ENCODE results near the gene KIF17. TPM values are rescaled to one million over a fixed set of nuclear protein-coding genes. Genes with fewer than 3 reads are reported as not detected.

The KIF17 gene
- total RNA-seq, 1 donor from 2014 or later, result 2.2 TPM

GRCh38 chr1:20691872-20692271 is 25.9 kb downstream of the KIF17 start:
- Histone ChIP-seq H2AFZ (ENCODE audit: low read depth, low read length) (no peak overlapping the region), H3K4me3 (ENCODE audit: insufficient read depth, low read depth, low read length) (no peak overlapping the region), H3K36me3 (ENCODE audit: insufficient read depth, low read length) (no peaks in the 10 kb centered on the region), H3K27ac (ENCODE audit: low read depth, low read length) (no peak overlapping the region), H3K9ac (ENCODE audit: low read length) (no peak overlapping the region), H3K9me3 (ENCODE audit: insufficient read depth, low read depth, low read length) (no peaks in the 10 kb centered on the region), H4K20me1 (ENCODE audit: insufficient read depth, low read length) (no peaks in the 10 kb centered on the region), H3K4me2 (ENCODE audit: low read length) (no peak overlapping the region), H3K79me2 (ENCODE audit: insufficient read depth, low read length) (no peaks in the 10 kb centered on the region), H3K27me3 (ENCODE audit: insufficient read depth, low read length) (no peaks in the 10 kb centered on the region), H3K4me1 (ENCODE audit: insufficient read depth, low read length) (peaks cover 4% of the 10 kb centered on the region)
- Mint-ChIP-seq H3K27ac (ENCODE audit: unreplicated experiment) (no peak overlapping the region), H3K4me3 (ENCODE audit: unreplicated experiment) (no peak overlapping the region), H3K9me3 (ENCODE audit: unreplicated experiment) (no peaks in the 10 kb centered on the region), H3K4me1 (ENCODE audit: low read depth, unreplicated experiment) (no peaks in the 10 kb centered on the region), H3K36me3 (ENCODE audit: low read depth, unreplicated experiment) (no peaks in the 10 kb centered on the region), H3K27me3 (ENCODE audit: low read depth, unreplicated experiment) (peaks cover 5% of the 10 kb centered on the region)
- DNase-seq (ENCODE audit: low read depth) (no peak), FAIRE-seq (no peak)
- TF ChIP-seq CTCF (IDR thresholded peaks at IDR 0.05; ENCODE audit: insufficient read depth, low read depth, low read length) (no peak), EZH2 (IDR thresholded peaks at IDR 0.05; ENCODE audit: insufficient read depth, low read length) (no peak)

- no peak overlapping the region for H3K27ac Mint-ChIP-seq (ENCODE audit: unreplicated experiment)
- no peak for TF ChIP-seq EZH2 (IDR thresholded peaks at IDR 0.05; ENCODE audit: insufficient read depth, low read length)
- no peak for TF ChIP-seq CTCF (IDR thresholded peaks at IDR 0.05; ENCODE audit: insufficient read depth, low read depth, low read length)
- no peak overlapping the region for H3K27ac ChIP-seq (ENCODE audit: low read depth, low read length)
- H3K4me1 Mint-ChIP-seq (ENCODE audit: low read depth, unreplicated experiment), result no peaks in the 10 kb centered on the region
- peaks cover 7% of the 10 kb centered on the region for H3K27me3 Mint-ChIP-seq (ENCODE audit: low read depth, unreplicated experiment)
- no peak overlapping the region for H3K4me3 Mint-ChIP-seq (ENCODE audit: unreplicated experiment)
- H2AFZ ChIP-seq (ENCODE audit: low read depth, low read length), result no peak overlapping the region
- H3K4me1 ChIP-seq (ENCODE audit: insufficient read depth, low read length), result no peaks in the 10 kb centered on the region
- DNase-seq (ENCODE audit: low read depth) (no peak), FAIRE-seq (no peak)
- no peaks in the 10 kb centered on the region for H3K79me2 ChIP-seq (ENCODE audit: insufficient read depth, low read length)
- H3K9me3 ChIP-seq (ENCODE audit: insufficient read depth, low read depth, low read length), result no peaks in the 10 kb centered on the region
- H3K36me3 Mint-ChIP-seq (ENCODE audit: low read depth, unreplicated experiment), result no peaks in the 10 kb centered on the region
- no peak overlapping the region for H3K4me2 ChIP-seq (ENCODE audit: low read length)
- no peak overlapping the region for H3K4me3 ChIP-seq (ENCODE audit: insufficient read depth, low read depth, low read length)
- no peak overlapping the region for H3K9ac ChIP-seq (ENCODE audit: low read length)
- H4K20me1 ChIP-seq (ENCODE audit: insufficient read depth, low read length), result no peaks in the 10 kb centered on the region
- no peaks in the 10 kb centered on the region for H3K36me3 ChIP-seq (ENCODE audit: insufficient read depth, low read length)
- no peaks in the 10 kb centered on the region for H3K9me3 Mint-ChIP-seq (ENCODE audit: unreplicated experiment)
- H3K27me3 ChIP-seq (ENCODE audit: insufficient read depth, low read length), result no peaks in the 10 kb centered on the region
These were observed 28.2 kb downstream of the KIF17 start for GRCh38 chr1:20689645-20690056.

DNA sequence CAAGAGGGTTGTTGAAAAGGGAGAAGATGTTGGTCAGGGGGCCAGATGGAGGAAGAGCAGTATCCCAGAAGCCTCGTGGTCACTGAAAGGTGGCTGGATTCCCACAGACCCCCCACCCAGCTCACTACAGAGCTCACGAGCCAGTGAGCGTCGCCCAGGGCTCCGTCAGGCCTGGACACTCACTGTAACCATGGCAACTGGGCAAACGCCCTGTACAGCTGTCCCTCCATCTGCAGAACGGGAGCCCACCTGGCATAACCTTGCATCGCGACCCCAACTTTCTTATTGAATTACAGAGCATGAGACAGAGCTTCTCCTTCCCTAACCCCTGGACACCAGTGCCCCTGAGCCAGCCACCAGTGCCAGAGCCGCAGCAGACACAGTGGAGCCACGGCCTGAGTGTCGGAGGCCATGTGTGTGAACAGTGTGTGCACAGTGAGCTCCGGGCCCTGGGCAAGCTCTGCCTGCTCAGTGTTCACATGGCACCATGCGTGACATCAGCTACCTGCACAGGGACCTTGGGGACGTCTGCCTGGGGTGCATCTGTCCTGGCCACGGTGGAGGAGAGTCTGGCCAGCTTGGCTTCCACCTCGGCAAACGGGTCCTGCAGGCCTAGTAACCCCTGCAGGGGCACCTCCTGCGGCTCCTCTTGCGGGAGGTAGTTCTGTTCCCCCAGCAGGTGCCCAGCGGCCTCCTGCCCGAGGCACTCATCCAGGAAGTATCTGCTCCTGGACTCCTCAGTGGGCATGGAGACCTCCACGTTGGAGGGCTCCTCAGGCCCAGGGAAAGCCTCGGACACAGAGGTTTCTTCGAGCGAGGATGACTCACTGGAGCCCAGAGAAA is 30.7 kb downstream of the KIF17 start:
- no peak overlapping the region for H3K27ac Mint-ChIP-seq (ENCODE audit: unreplicated experiment)
- TF ChIP-seq CTCF (IDR thresholded peaks at IDR 0.05; ENCODE audit: insufficient read depth, low read depth, low read length), result no peak
- TF ChIP-seq EZH2 (IDR thresholded peaks at IDR 0.05; ENCODE audit: insufficient read depth, low read length), result no peak
- H3K4me3 ChIP-seq (ENCODE audit: insufficient read depth, low read depth, low read length), result no peak overlapping the region
- peaks cover 9% of the 10 kb centered on the region for H3K27me3 Mint-ChIP-seq (ENCODE audit: low read depth, unreplicated experiment)
- DNase-seq (ENCODE audit: low read depth) (no peak), FAIRE-seq (no peak)
- no peaks in the 10 kb centered on the region for H3K36me3 ChIP-seq (ENCODE audit: insufficient read depth, low read length)
- no peaks in the 10 kb centered on the region for H3K4me1 ChIP-seq (ENCODE audit: insufficient read depth, low read length)
- no peak overlapping the region for H2AFZ ChIP-seq (ENCODE audit: low read depth, low read length)
- H4K20me1 ChIP-seq (ENCODE audit: insufficient read depth, low read length), result no peaks in the 10 kb centered on the region
- H3K4me2 ChIP-seq (ENCODE audit: low read length), result no peak overlapping the region
- H3K4me1 Mint-ChIP-seq (ENCODE audit: low read depth, unreplicated experiment), result no peaks in the 10 kb centered on the region
- peaks cover 2% of the 10 kb centered on the region for H3K9me3 Mint-ChIP-seq (ENCODE audit: unreplicated experiment)
- no peaks in the 10 kb centered on the region for H3K79me2 ChIP-seq (ENCODE audit: insufficient read depth, low read length)
- peaks cover under 1% of the 10 kb centered on the region for H3K36me3 Mint-ChIP-seq (ENCODE audit: low read depth, unreplicated experiment)
- H3K27ac ChIP-seq (ENCODE audit: low read depth, low read length), result no peak overlapping the region
- H3K9ac ChIP-seq (ENCODE audit: low read length), result no peak overlapping the region
- no peaks in the 10 kb centered on the region for H3K27me3 ChIP-seq (ENCODE audit: insufficient read depth, low read length)
- H3K9me3 ChIP-seq (ENCODE audit: insufficient read depth, low read depth, low read length), result no peaks in the 10 kb centered on the region
- no peak overlapping the region for H3K4me3 Mint-ChIP-seq (ENCODE audit: unreplicated experiment)
